PC-3 (cell line): ENCODE data around the gene KCNQ1. TPM values are rescaled to one million over a fixed set of nuclear protein-coding genes. Genes with fewer than 3 reads are reported as not detected.

Experiments used
- ATAC-seq: fragments of 200-7000 bp; cut with Tn5 transposase; 2 replicates; pipeline ENCODE4 v1.9.1; 2020; ENCODE audit warnings: mild to moderate bottlenecking, moderate library complexity
- BruUV-seq: library from RNA; stranded (reverse); fragments of 400-500 nt; replicated peaks from 2 replicates; lab custom pipeline; 2021; lab: Mats Ljungman, UMichigan
- CTCF ChIA-PET: fragments of 300-600 bp; sonication (Branson Sonifier 250); formaldehyde crosslinking; loops from one replicate; lab custom pipeline; 2022; ENCODE audit warnings: antibody characterized with exemption; lab: Charles Lee
- POLR2A ChIA-PET: fragments of 300-600 bp; sonication (Branson Sonifier 250); formaldehyde crosslinking; loops from one replicate; lab custom pipeline; 2022; ENCODE audit warnings: antibody characterized with exemption; ENCODE audit not compliant: unreplicated experiment; lab: Charles Lee
- DNase-seq: peaks from one replicate; pipeline ENCODE4 v3.0.0-alpha.2; 2015
- H2AFZ ChIP-seq: fragments of 300-600 bp; sonication (generic); 2 replicates; pipeline ENCODE4 v1.6.0; 2016; ENCODE audit warnings: antibody characterized with exemption, low read length
- H3F3A ChIP-seq: fragments of 300-600 bp; sonication (generic); one replicate; pipeline ENCODE4 v1.6.0; 2017; ENCODE audit warnings: antibody characterized with exemption, low read length, control low read depth, mild to moderate bottlenecking; ENCODE audit not compliant: unreplicated experiment
- H3K27ac ChIP-seq: fragments of 300-600 bp; sonication (generic); 2 replicates; pipeline ENCODE4 v1.5.1; 2016; ENCODE audit warnings: mild to moderate bottlenecking, low read length
- H3K27me3 ChIP-seq: fragments of 300-600 bp; sonication (generic); 2 replicates; pipeline ENCODE4 v1.6.1; 2016; ENCODE audit warnings: low read length, mixed read lengths
- H3K36me3 ChIP-seq: fragments of 300-600 bp; sonication (generic); 2 replicates; pipeline ENCODE4 v1.6.1; 2016; ENCODE audit warnings: low read depth, mixed run types, low read length, mixed read lengths
- H3K4me1 ChIP-seq: fragments of 300-600 bp; sonication (generic); 2 replicates; pipeline ENCODE4 v1.5.1; 2016; ENCODE audit warnings: low read length; ENCODE audit not compliant: insufficient read depth
- H3K4me2 ChIP-seq: fragments of 300-600 bp; sonication (generic); 2 replicates; pipeline ENCODE4 v1.6.0; 2016; ENCODE audit warnings: low read length
- H3K4me3 ChIP-seq: fragments of 300-600 bp; sonication (generic); 2 replicates; pipeline ENCODE4 v1.5.1; 2016; ENCODE audit warnings: mild to moderate bottlenecking, low read length, mixed read lengths
- H3K79me2 ChIP-seq: fragments of 300-600 bp; sonication (generic); 2 replicates; pipeline ENCODE4 v1.6.1; 2017; ENCODE audit warnings: low read length, mixed read lengths
- H3K9ac ChIP-seq: fragments of 300-600 bp; sonication (generic); 2 replicates; pipeline ENCODE4 v1.6.0; 2016; ENCODE audit warnings: mild to moderate bottlenecking, low read length
- H3K9me2 ChIP-seq: fragments of 300-600 bp; sonication (generic); replicated peaks from 2 replicates; pipeline ENCODE4 v1.6.1; 2016; ENCODE audit warnings: mixed run types, low read length, mixed read lengths
- H3K9me3 ChIP-seq: fragments of 300-600 bp; sonication (generic); 2 replicates; pipeline ENCODE4 v1.6.1; 2016; ENCODE audit warnings: low read length, mixed read lengths
- H4K20me1 ChIP-seq: fragments of 300-600 bp; sonication (generic); 2 replicates; pipeline ENCODE4 v1.6.1; 2016; ENCODE audit warnings: low read length, mixed read lengths
- EZH2 ChIP-seq: fragments of 300-600 bp; sonication (generic); IDR thresholded peaks from one replicate; pipeline ENCODE4 v1.6.1; 2017; ENCODE audit warnings: antibody characterized with exemption, mild to moderate bottlenecking, low read length; ENCODE audit not compliant: unreplicated experiment
- EZH2phosphoT487 ChIP-seq: fragments of 300-600 bp; sonication (generic); IDR thresholded peaks from 2 replicates; pipeline ENCODE4 v1.6.1; 2018; ENCODE audit warnings: mild to moderate bottlenecking, antibody characterized with exemption, low read length, borderline replicate concordance
- intact Hi-C: fragments of 100-400 bp; cut with micrococcal nuclease; formaldehyde crosslinking; loops from 2 replicates; pipeline ENCODE4 v1.9.0; 2023
- total RNA-seq: library from RNA; depleted of rRNA; stranded (reverse); fragments of >200 nt; gene quantifications from 2 replicates; pipeline ENCODE4 v1.2.3, GENCODE V29; 2014
- TF ChIP-seq, protein P1 (sequence below): fragments of 300-600 bp; sonication (generic); conservative IDR thresholded peaks from 2 replicates; pipeline ENCODE4 v1.5.1; 2017; ENCODE audit warnings: antibody characterized with exemption, low read depth, mild to moderate bottlenecking, low read length

Gene KCNQ1
- total RNA-seq, 1 experiment from 2014 or later = 0.40 TPM

DNA sequence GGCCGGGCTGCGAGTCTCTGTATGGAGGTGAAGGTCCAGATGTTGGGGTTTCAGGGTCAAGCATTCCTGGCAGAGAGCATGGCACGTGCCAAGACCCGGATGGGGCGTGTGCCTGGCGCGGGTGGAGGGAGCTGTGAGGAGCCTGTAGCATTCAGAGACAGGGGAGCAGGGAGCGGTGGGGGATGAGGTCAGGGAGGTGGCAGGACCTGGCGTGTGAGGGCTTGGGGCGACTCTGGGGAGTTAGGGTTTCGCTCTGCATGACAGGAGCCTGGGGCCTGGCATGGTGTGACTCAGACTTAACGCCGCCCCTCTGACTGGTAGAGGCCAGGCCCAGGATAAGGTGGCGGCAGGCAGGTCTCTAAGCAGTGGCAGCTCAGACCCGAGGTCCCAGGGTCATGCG is 103.0 kb downstream of the KCNQ1 start:
- H3K27me3 ChIP-seq = no peaks in the 10 kb centered on the region
- no peaks in the 10 kb centered on the region for H3K9me3 ChIP-seq
- CTCF ChIA-PET = interaction anchor here (0.6 kb wide), 1 partner anchor 25 kb away, joined by 3 read pairs; no protein-coding TSS in a partner anchor
- H3K36me3 ChIP-seq = no peaks in the 10 kb centered on the region
- BruUV-seq = no TSS peak
- no peak overlapping the region for H3K4me2 ChIP-seq
- H3K79me2 ChIP-seq = no peaks in the 10 kb centered on the region
- H3K4me1 ChIP-seq = no peaks in the 10 kb centered on the region
- no peak overlapping the region for H3K9ac ChIP-seq
- DNase-seq (no peak), ATAC-seq (no peak)
- no peak overlapping the region for H3K4me3 ChIP-seq
- TF ChIP-seq, protein P1, sequence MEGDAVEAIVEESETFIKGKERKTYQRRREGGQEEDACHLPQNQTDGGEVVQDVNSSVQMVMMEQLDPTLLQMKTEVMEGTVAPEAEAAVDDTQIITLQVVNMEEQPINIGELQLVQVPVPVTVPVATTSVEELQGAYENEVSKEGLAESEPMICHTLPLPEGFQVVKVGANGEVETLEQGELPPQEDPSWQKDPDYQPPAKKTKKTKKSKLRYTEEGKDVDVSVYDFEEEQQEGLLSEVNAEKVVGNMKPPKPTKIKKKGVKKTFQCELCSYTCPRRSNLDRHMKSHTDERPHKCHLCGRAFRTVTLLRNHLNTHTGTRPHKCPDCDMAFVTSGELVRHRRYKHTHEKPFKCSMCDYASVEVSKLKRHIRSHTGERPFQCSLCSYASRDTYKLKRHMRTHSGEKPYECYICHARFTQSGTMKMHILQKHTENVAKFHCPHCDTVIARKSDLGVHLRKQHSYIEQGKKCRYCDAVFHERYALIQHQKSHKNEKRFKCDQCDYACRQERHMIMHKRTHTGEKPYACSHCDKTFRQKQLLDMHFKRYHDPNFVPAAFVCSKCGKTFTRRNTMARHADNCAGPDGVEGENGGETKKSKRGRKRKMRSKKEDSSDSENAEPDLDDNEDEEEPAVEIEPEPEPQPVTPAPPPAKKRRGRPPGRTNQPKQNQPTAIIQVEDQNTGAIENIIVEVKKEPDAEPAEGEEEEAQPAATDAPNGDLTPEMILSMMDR = no peak
- TF ChIP-seq EZH2 (no peak), EZH2phosphoT487 (no peak)
- no peaks in the 10 kb centered on the region for H3F3A ChIP-seq
- intact Hi-C loops = no loop called here
- no peak overlapping the region for H2AFZ ChIP-seq
- H3K9me2 ChIP-seq = no peaks in the 10 kb centered on the region
- H3K27ac ChIP-seq = no peak overlapping the region
- H4K20me1 ChIP-seq = no peaks in the 10 kb centered on the region
- POLR2A ChIA-PET = no interaction called here

DNA sequence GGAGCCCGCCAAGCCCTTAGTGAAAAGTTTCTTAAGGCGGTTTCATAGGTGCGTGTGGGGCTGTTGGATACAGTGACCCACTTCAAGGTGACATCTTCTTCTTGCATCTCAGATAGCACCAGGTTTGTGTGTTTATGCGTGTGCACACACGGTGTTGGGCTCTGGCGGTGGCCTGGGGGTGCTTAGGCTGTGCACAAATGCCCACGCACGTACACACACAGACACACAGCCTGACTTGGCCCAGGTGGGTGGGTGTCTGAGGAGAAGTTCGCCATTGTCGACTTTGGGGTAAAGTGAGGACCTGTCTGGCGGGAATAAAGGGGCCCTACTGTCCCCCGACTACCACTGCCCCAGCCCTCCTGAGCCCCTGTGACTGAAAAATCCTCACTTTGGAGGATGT is 103.8 kb downstream of the KCNQ1 start:
- intact Hi-C loops = no loop called here
- Histone ChIP-seq H3K9me2 (no peaks in the 10 kb centered on the region), H2AFZ (no peak overlapping the region), H3K27me3 (no peaks in the 10 kb centered on the region), H3K4me3 (no peak overlapping the region), H3K79me2 (no peaks in the 10 kb centered on the region), H3K36me3 (no peaks in the 10 kb centered on the region), H3K9ac (no peak overlapping the region), H3K4me1 (no peaks in the 10 kb centered on the region), H4K20me1 (no peaks in the 10 kb centered on the region), H3F3A (no peaks in the 10 kb centered on the region), H3K4me2 (no peak overlapping the region), H3K27ac (no peak overlapping the region), H3K9me3 (no peaks in the 10 kb centered on the region)
- CTCF ChIA-PET = interaction anchor here (0.6 kb wide), 1 partner anchor 26 kb away, joined by 3 read pairs; no protein-coding TSS in a partner anchor
- no TSS peak for BruUV-seq
- DNase-seq (no peak), ATAC-seq (no peak)
- POLR2A ChIA-PET = no interaction called here
- TF ChIP-seq EZH2 = no peak
- no peak for TF ChIP-seq EZH2phosphoT487
- TF ChIP-seq, protein P1 = no peak

DNA sequence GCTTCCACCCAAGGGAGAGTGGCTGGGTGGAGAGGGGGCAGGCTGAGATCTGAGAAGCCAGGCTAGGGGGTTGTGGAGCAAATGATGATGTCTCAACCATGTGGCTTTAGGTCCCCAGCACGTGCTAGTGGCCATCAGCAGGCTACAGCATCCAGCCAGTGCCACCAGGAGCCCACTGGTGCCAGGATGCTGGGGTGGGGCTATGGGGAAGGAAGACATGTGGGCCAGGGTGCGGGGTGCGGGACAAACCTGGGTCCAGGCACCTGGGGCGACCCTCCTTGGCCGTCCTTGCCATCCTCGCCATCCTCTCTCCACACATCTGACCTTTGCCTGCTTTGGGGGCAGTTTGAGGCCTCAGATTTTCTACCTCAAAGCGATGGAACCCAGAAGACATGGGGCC is 104.3 kb downstream of the KCNQ1 start:
- no peak overlapping the region for H3K4me2 ChIP-seq
- intact Hi-C loops = no loop called here

More for the DNA sequence above, 104.3 kb downstream of the KCNQ1 start:
- Histone ChIP-seq H3K27me3 (no peaks in the 10 kb centered on the region), H3F3A (no peaks in the 10 kb centered on the region), H3K27ac (no peak overlapping the region), H2AFZ (no peak overlapping the region), H3K9me3 (no peaks in the 10 kb centered on the region), H3K9ac (no peak overlapping the region), H3K79me2 (no peaks in the 10 kb centered on the region), H3K4me3 (no peak overlapping the region), H3K36me3 (no peaks in the 10 kb centered on the region), H3K4me1 (no peaks in the 10 kb centered on the region), H3K9me2 (no peaks in the 10 kb centered on the region), H4K20me1 (no peaks in the 10 kb centered on the region)
- no peak for DNase-seq
- ChIA-PET CTCF (no interaction called here), POLR2A (no interaction called here)
- BruUV-seq = no TSS peak
- TF ChIP-seq EZH2 = no peak
- TF ChIP-seq, protein P1 = no peak
- ATAC-seq = no peak
